ENCODE results near the gene NBAS. TPM values are rescaled to one million over a fixed set of nuclear protein-coding genes. Genes with fewer than 3 reads are reported as not detected.

The NBAS gene
- polyA plus RNA-seq, 2 of the 4 experiments (the other 2 are of a cell fraction), result 16.7 to 34.9 TPM

- H3K27ac ChIP-seq, result no peak overlapping the region
- no peak overlapping the region for H3K4me3 ChIP-seq
- H3K4me2 ChIP-seq, result no peak overlapping the region
- no peak for ATAC-seq
- H3K4me1 ChIP-seq, result no peaks in the 10 kb centered on the region
- DNase-seq (ENCODE audit: low read depth in 1 of 2, low spot score in 1 of 2), result no peak
- POLR2A ChIA-PET, result no interaction called here
- FAIRE-seq, result no peak
- TF ChIP-seq REST (IDR thresholded peaks at IDR 0.05) (no peak), RARB (CRISPR knock-in tag; IDR thresholded peaks at IDR 0.05) (no peak), NR3C1 (IDR thresholded peaks at IDR 0.05) (no peak), KDM1A (IDR thresholded peaks at IDR 0.05; ENCODE audit: low read depth) (no peak), NFE2L2 (conservative IDR thresholded peaks at IDR 0.05; ENCODE audit: low read length) (no peak), ATOH8 (CRISPR knock-in tag; IDR thresholded peaks at IDR 0.05; ENCODE audit: low read depth) (no peak), JUNB (IDR thresholded peaks at IDR 0.05) (no peak), RNF2 (IDR thresholded peaks at IDR 0.05; ENCODE audit: borderline replicate concordance, low read depth) (no peak), POLR2AphosphoS2 (conservative IDR thresholded peaks at IDR 0.05; ENCODE audit: low read length) (no peak), CTCF (IDR thresholded peaks at IDR 0.05) (no peak), SMC3 (IDR thresholded peaks at IDR 0.05) (no peak), CEBPB (IDR thresholded peaks at IDR 0.05) (no peak), HES2 (IDR thresholded peaks at IDR 0.05) (no peak), HEYL (CRISPR knock-in tag; IDR thresholded peaks at IDR 0.05) (no peak), MYC (IDR thresholded peaks at IDR 0.05; ENCODE audit: borderline replicate concordance, low read length) (no peak), CHD4 (IDR thresholded peaks at IDR 0.05; ENCODE audit: borderline replicate concordance) (no peak), E2F6 (IDR thresholded peaks at IDR 0.05; ENCODE audit: borderline replicate concordance, low read depth) (no peak), ZSCAN20 (CRISPR knock-in tag; IDR thresholded peaks at IDR 0.05) (no peak), ZNF302 (CRISPR knock-in tag; IDR thresholded peaks at IDR 0.05) (no peak)
- H3K9me3 ChIP-seq, result no peaks in the 10 kb centered on the region
- WGBS (ENCODE audit: missing lambda C conversion rate), result 89% methylated on average over 3 of the region's 3 CpGs
- CTCF ChIA-PET, result interaction anchor here (1.0 kb wide), 1 partner anchor 12 kb away, joined by 6 read pairs; no protein-coding TSS in a partner anchor
Observed at GRCh38 chr2:15222856-15223255, 338.3 kb downstream of the NBAS start.

- POLR2A ChIA-PET, result no interaction called here
- H3K27ac ChIP-seq, result no peak overlapping the region
- no peaks in the 10 kb centered on the region for H3K9me3 ChIP-seq
- CTCF ChIA-PET, result no interaction called here
- DNase-seq (ENCODE audit: low read depth in 1 of 2, low spot score in 1 of 2) (no peak), FAIRE-seq (no peak), ATAC-seq (no peak)
- H3K4me1 ChIP-seq, result no peaks in the 10 kb centered on the region
- H3K4me2 ChIP-seq, result no peak overlapping the region
- no peak overlapping the region for H3K4me3 ChIP-seq
- no peak for TF ChIP-seq CBX8 (IDR thresholded peaks at IDR 0.05)
- no peak for TF ChIP-seq REST (IDR thresholded peaks at IDR 0.05)
- no peak for TF ChIP-seq ATOH8 (CRISPR knock-in tag; IDR thresholded peaks at IDR 0.05; ENCODE audit: low read depth)
- TF ChIP-seq ZC3H11A (IDR thresholded peaks at IDR 0.05), result no peak
- TF ChIP-seq NFE2L2 (conservative IDR thresholded peaks at IDR 0.05; ENCODE audit: low read length), result no peak
- no peak for TF ChIP-seq HOXA7 (CRISPR knock-in tag; IDR thresholded peaks at IDR 0.05)
- TF ChIP-seq ELK1 (IDR thresholded peaks at IDR 0.05; ENCODE audit: low read depth, low read length), result no peak
- no peak for TF ChIP-seq FOXS1 (CRISPR knock-in tag; IDR thresholded peaks at IDR 0.05)
- no peak for TF ChIP-seq NR3C1 (IDR thresholded peaks at IDR 0.05)
- no peak for TF ChIP-seq JUN (IDR thresholded peaks at IDR 0.05)
Observed at GRCh38 chr2:15220603-15221002, 340.5 kb downstream of the NBAS start.

Measured in A549 (cell line).